ENCODE measurements around the gene TSPAN10. TPM values are rescaled to one million over a fixed set of nuclear protein-coding genes. Genes with fewer than 3 reads are reported as not detected.
A peak's percentile ranks its signal among the peaks of the same experiment; 100 is the strongest.

Gene TSPAN10
- total RNA-seq, 1 donor from 2014 or later: not detected

DNA sequence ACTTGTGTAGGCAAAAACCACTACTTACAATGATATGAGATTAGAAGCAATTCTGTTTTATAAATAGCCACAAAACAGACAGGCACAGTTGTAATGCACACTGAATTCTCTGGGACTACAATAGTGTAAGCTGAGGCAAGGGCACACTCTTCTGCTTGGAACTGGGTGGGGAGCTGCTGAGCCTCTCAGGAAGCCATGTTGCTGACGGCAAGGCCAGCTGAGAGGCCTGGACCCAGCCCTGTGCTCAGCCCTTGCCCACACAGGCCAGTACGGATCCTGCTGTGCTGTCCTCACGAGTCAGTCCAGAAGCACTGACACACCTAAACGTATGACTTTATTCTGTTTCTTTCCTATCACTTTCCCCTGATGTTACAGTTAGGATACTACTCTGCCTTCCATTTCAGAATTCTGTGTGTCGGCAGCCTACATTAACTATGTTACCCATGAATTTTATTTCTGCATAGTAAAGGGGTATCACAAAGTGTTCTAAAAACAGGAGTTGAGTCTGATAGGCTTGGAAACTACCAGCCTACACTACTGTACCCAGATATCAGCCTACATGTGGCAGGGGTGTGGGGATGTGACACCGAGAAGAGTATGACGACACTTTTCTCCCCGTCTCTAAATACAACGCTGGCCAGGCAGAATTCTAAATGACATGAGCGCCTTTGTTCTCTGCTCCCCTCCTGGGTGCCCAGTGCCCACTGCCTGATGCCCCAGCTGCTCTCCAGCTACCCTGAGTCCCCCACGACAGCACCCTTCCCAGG lies 43.7 kb upstream of the TSPAN10 start:
- Mint-ChIP-seq H3K4me1 (ENCODE audit: low read depth, unreplicated experiment) (peaks cover 2% of the 10 kb centered on the region), H3K27ac (ENCODE audit: unreplicated experiment) (peak overlapping the region; percentile 33), H3K27me3 (ENCODE audit: unreplicated experiment) (no peaks in the 10 kb centered on the region), H3K9me3 (ENCODE audit: unreplicated experiment) (peaks cover 5% of the 10 kb centered on the region), H3K36me3 (ENCODE audit: unreplicated experiment) (no peaks in the 10 kb centered on the region), H3K4me3 (ENCODE audit: unreplicated experiment) (peak overlapping the region; percentile 15)
- TF ChIP-seq CTCF (IDR thresholded peaks at IDR 0.05; ENCODE audit: partially characterized antibody, unreplicated experiment): no peak
- DNase-seq: no peak

- Mint-ChIP-seq H3K27ac (ENCODE audit: unreplicated experiment) (no peak overlapping the region), H3K4me3 (ENCODE audit: unreplicated experiment) (no peak overlapping the region), H3K9me3 (ENCODE audit: unreplicated experiment) (no peaks in the 10 kb centered on the region), H3K4me1 (ENCODE audit: low read depth, unreplicated experiment) (peaks cover 5% of the 10 kb centered on the region), H3K27me3 (ENCODE audit: unreplicated experiment) (peaks cover 2% of the 10 kb centered on the region), H3K36me3 (ENCODE audit: unreplicated experiment) (no peaks in the 10 kb centered on the region)
- no peak for TF ChIP-seq CTCF (IDR thresholded peaks at IDR 0.05; ENCODE audit: partially characterized antibody, unreplicated experiment)
- no peak for DNase-seq
Observed at GRCh38 chr17:81599719-81600486, 37.1 kb upstream of the TSPAN10 start.

DNA sequence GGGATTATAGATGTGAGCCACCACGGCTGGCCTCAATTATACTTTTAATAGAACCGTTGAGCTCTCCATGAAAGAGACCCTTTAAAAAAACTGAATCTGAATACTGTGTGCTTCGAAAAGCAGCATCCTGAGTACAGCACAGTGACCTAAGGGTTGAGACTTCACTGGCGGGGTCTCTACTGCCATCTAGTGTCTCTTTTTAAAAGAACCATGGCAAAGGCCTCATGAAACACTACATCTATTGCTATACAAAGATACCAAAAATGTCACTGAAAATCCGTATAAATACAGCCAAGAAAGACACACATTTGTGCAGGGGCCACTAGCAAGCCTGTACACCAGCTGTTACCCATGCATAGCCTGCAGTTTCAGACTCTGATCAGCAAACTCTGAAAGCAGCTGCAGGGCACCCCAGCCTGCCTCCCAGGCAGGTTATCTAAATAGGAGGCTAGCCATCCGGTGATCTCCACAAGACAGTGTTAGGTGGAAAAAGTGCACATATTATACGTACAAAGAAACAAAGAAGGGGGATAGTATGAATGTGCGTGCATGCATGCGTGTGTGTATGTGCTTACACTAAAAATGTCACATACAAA lies 35.4 kb upstream of the TSPAN10 start:
- Mint-ChIP-seq H3K36me3 (ENCODE audit: unreplicated experiment) (no peaks in the 10 kb centered on the region), H3K27ac (ENCODE audit: unreplicated experiment) (peak overlapping the region; percentile 39), H3K4me3 (ENCODE audit: unreplicated experiment) (no peak overlapping the region), H3K4me1 (ENCODE audit: low read depth, unreplicated experiment) (peaks cover 5% of the 10 kb centered on the region), H3K27me3 (ENCODE audit: unreplicated experiment) (peaks cover 2% of the 10 kb centered on the region), H3K9me3 (ENCODE audit: unreplicated experiment) (no peaks in the 10 kb centered on the region)
- DNase-seq: no peak
- TF ChIP-seq CTCF (IDR thresholded peaks at IDR 0.05; ENCODE audit: partially characterized antibody, unreplicated experiment): peak; percentile 83

DNA sequence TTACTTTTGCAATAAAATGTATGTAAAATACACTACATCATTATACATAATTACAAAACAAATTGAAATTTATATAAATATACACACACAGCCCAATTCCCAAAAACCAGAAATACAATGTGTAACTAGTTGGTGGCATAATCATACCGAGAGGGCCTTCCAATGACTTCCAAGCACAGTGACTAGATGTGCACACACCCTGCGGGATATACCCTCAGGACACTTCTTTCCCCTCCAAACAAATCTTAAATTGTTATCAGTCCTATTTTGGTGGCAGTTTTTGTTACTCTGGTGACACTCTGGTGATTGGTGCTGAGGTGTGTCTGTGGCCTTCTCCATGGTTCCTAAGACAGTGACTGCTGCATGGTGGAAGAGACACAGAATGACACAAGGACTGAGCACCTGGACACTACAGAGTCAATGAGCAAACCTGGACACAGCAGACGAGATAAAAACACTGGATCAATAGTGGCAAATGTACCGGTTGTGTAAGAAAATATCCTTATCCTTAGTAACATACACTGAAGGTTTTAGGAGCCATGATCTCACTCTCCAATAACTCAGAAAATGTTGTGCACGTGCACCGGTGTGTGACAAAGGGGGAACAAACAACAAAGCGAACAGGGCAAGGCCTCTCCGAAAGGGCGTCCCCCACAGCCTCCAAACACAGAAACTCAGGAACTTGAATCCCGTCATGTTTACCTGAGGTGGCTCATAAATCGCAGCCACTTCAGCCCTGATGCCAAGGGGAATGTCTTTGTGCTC lies 33.0 kb upstream of the TSPAN10 start:
- H3K4me3 Mint-ChIP-seq (ENCODE audit: unreplicated experiment): no peak overlapping the region
- DNase-seq: no peak
- no peaks in the 10 kb centered on the region for H3K27me3 Mint-ChIP-seq (ENCODE audit: unreplicated experiment)
- no peaks in the 10 kb centered on the region for H3K36me3 Mint-ChIP-seq (ENCODE audit: unreplicated experiment)
- H3K9me3 Mint-ChIP-seq (ENCODE audit: unreplicated experiment): no peaks in the 10 kb centered on the region
- no peak for TF ChIP-seq CTCF (IDR thresholded peaks at IDR 0.05; ENCODE audit: partially characterized antibody, unreplicated experiment)
- H3K4me1 Mint-ChIP-seq (ENCODE audit: low read depth, unreplicated experiment): peaks cover 3% of the 10 kb centered on the region
- no peak overlapping the region for H3K27ac Mint-ChIP-seq (ENCODE audit: unreplicated experiment)
